Trophoblast cell (in vitro differentiated cells and primary cell): ENCODE results near the gene PARP6. TPM values are rescaled to one million over a fixed set of nuclear protein-coding genes. Genes with fewer than 3 reads are reported as not detected.

ENCODE experiments used
- DNase-seq, 2 donors: peaks; one replicate each; pipeline ENCODE4 v3.0.0-alpha.2; 2016
- H2AFZ ChIP-seq: 2 replicates; pipeline ENCODE4 v1.6.1; 2013; ENCODE audit warnings: low read length, moderate library complexity, mild to moderate bottlenecking; ENCODE audit not compliant: insufficient read depth, poor library complexity
- H2AK5ac ChIP-seq: 2 replicates; pipeline ENCODE4 v1.6.1; 2013; ENCODE audit warnings: mild to moderate bottlenecking, low read length
- H2BK120ac ChIP-seq: 2 replicates; pipeline ENCODE4 v1.6.1; 2013; ENCODE audit warnings: low read length, mild to moderate bottlenecking, moderate library complexity; ENCODE audit not compliant: insufficient read depth, poor library complexity
- H2BK12ac ChIP-seq: 2 replicates; pipeline ENCODE4 v1.6.1; 2013; ENCODE audit warnings: mild to moderate bottlenecking, low read length, moderate library complexity
- H2BK5ac ChIP-seq: 2 replicates; pipeline ENCODE4 v1.6.1; 2013; ENCODE audit warnings: low read length, low read depth, moderate library complexity, mild to moderate bottlenecking; ENCODE audit not compliant: poor library complexity
- H3K14ac ChIP-seq: 2 replicates; pipeline ENCODE4 v1.6.1; 2013; ENCODE audit warnings: mild to moderate bottlenecking, low read length
- H3K18ac ChIP-seq: 2 replicates; pipeline ENCODE4 v1.6.1; 2013; ENCODE audit warnings: mild to moderate bottlenecking, low read length
- H3K23ac ChIP-seq: 2 replicates; pipeline ENCODE4 v1.6.1; 2013; ENCODE audit warnings: low read length
- H3K27ac ChIP-seq: 2 replicates; pipeline ENCODE4 v1.5.1; 2013; ENCODE audit warnings: low read depth, mild to moderate bottlenecking, inconsistent platforms, low read length, moderate library complexity
- H3K27me3 ChIP-seq: 2 replicates; pipeline ENCODE4 v1.6.1; 2013; ENCODE audit warnings: inconsistent platforms, mild to moderate bottlenecking, low read length, moderate library complexity; ENCODE audit not compliant: insufficient read depth
- H3K36me3 ChIP-seq, 2 experiments: 1 replicate in 1 of 2; 2 replicates in 1 of 2; pipeline ENCODE4 v1.6.1; 2013; ENCODE audit warnings: low read length in 2 of 2, mild to moderate bottlenecking in 2 of 2, moderate library complexity in 1 of 2; ENCODE audit not compliant: insufficient read depth in 2 of 2, control insufficient read depth in 1 of 2
- H3K4ac ChIP-seq: 2 replicates; pipeline ENCODE4 v1.6.1; 2013; ENCODE audit warnings: low read depth, mild to moderate bottlenecking, low read length, moderate library complexity
- H3K4me1 ChIP-seq, 2 experiments: 1 replicate in 1 of 2; 2 replicates in 1 of 2; pipeline ENCODE4 v1.6.1; 2013; ENCODE audit warnings: low read length in 2 of 2, mild to moderate bottlenecking in 2 of 2, moderate library complexity in 1 of 2; ENCODE audit not compliant: insufficient read depth in 2 of 2, control insufficient read depth in 1 of 2
- H3K4me2 ChIP-seq: 2 replicates; pipeline ENCODE4 v1.6.1; 2013; ENCODE audit warnings: inconsistent platforms, mild to moderate bottlenecking, low read length, moderate library complexity
- H3K4me3 ChIP-seq: 2 replicates; pipeline ENCODE4 v1.5.1; 2013; ENCODE audit warnings: mild to moderate bottlenecking, low read depth, low read length, inconsistent platforms
- H3K79me1 ChIP-seq: one replicate; pipeline ENCODE4 v1.6.1; 2013; ENCODE audit warnings: low read length
- H3K79me2 ChIP-seq: 2 replicates; pipeline ENCODE4 v1.6.1; 2013; ENCODE audit warnings: low read length, mild to moderate bottlenecking; ENCODE audit not compliant: control insufficient read depth, insufficient read depth, poor library complexity
- H3K9ac ChIP-seq: 2 replicates; pipeline ENCODE4 v1.6.1; 2013; ENCODE audit warnings: mild to moderate bottlenecking, low read length
- H3K9me3 ChIP-seq: 2 replicates; pipeline ENCODE4 v1.6.1; 2013; ENCODE audit warnings: low read depth, mild to moderate bottlenecking, control low read depth, inconsistent platforms, low read length; ENCODE audit not compliant: insufficient read depth
- H4K12ac ChIP-seq: 2 replicates; pipeline ENCODE4 v1.6.1; 2013; ENCODE audit warnings: low read depth, mild to moderate bottlenecking, low read length, moderate library complexity
- H4K8ac ChIP-seq: 2 replicates; pipeline ENCODE4 v1.6.1; 2013; ENCODE audit warnings: low read depth, mild to moderate bottlenecking, low read length, moderate library complexity
- H4K91ac ChIP-seq: one replicate; pipeline ENCODE4 v1.6.1; 2013; ENCODE audit warnings: low read depth, mild to moderate bottlenecking, low read length, moderate library complexity
- WGBS: extraction: QIAGEN DNeasy Blood & Tissue Kit; methylation state at CpG from one replicate; pipeline ENCODE4 v1.1.7; 2013; ENCODE audit warnings: missing lambda C conversion rate; ENCODE audit not compliant: insufficient read length, insufficient coverage; ENCODE audit errors: extremely low coverage; 5-methylcytosine and 5-hydroxymethylcytosine counted together
- polyA plus RNA-seq: library from polyadenylated mRNA; stranded (reverse); fragments of 200-250 nt; gene quantifications from 2 replicates; pipeline ENCODE4 v1.2.3, GENCODE V29; 2013

Gene PARP6
- polyA plus RNA-seq = 38.4 and 42.8 TPM in 2 replicates

GRCh38 chr15:72272213-72272996 is at the start of gene PARP6:
Gene PARP6, minus strand, starts transcription at chr15:72272554. Its CDS starts 5,077 bp downstream, at chr15:72267477.
- Histone ChIP-seq H3K4me3 (peak within 1 kb of the TSS; percentile 90), H4K8ac (peak within 1 kb of the TSS; percentile 90), H3K14ac (peak within 1 kb of the TSS; percentile 89), H3K9ac (peak within 1 kb of the TSS; percentile 91), H2BK12ac (no peak within 1 kb of the TSS), H3K36me3 (peaks cover 4 to 5% of the 10 kb centered on the region in 2 experiments), H4K12ac (peak within 1 kb of the TSS; percentile 71), H3K18ac (peak within 1 kb of the TSS; percentile 93), H2BK120ac (peak within 1 kb of the TSS; percentile 44), H3K79me2 (peaks cover 5% of the 10 kb centered on the region), H3K23ac (no peak within 1 kb of the TSS), H3K79me1 (peaks cover 5% of the 10 kb centered on the region), H3K27ac (peak within 1 kb of the TSS; percentile 40), H2BK5ac (peak within 1 kb of the TSS; percentile 18), H3K9me3 (peaks cover under 1% of the 10 kb centered on the region), H4K91ac (peak within 1 kb of the TSS; percentile 93), H3K4ac (peak within 1 kb of the TSS; percentile 82), H3K4me2 (peak within 1 kb of the TSS; percentile 77), H3K4me1 (no peaks in the 10 kb centered on the region), H2AFZ (peak within 1 kb of the TSS; percentile 77), H2AK5ac (peak within 1 kb of the TSS; percentile 61), H3K27me3 (no peaks in the 10 kb centered on the region)
- DNase-seq = peak; percentile 93 to 96
- WGBS = no CpG with 5 or more reads among the region's 82 CpGs

- H3K4me2 ChIP-seq = peak within 1 kb of the TSS; percentile 73
- H2BK5ac ChIP-seq = no peak within 1 kb of the TSS
- H3K18ac ChIP-seq = no peak within 1 kb of the TSS
- H3K9me3 ChIP-seq = peaks cover 3% of the 10 kb centered on the region
- H3K14ac ChIP-seq = no peak within 1 kb of the TSS
- no CpG with 5 or more reads among the region's 58 CpGs for WGBS
- H3K23ac ChIP-seq = no peak within 1 kb of the TSS
- H3K27me3 ChIP-seq = no peaks in the 10 kb centered on the region
- H4K8ac ChIP-seq = no peak within 1 kb of the TSS
- no peaks in the 10 kb centered on the region for H3K79me1 ChIP-seq
- peak within 1 kb of the TSS; percentile 67 for H3K4me3 ChIP-seq
- no peak within 1 kb of the TSS for H4K12ac ChIP-seq
- H2AFZ ChIP-seq = peak within 1 kb of the TSS; percentile 42
- H2BK12ac ChIP-seq = no peak within 1 kb of the TSS
- H3K9ac ChIP-seq = no peak within 1 kb of the TSS
- H3K4me1 ChIP-seq = peaks cover 7 to 8% of the 10 kb centered on the region in 2 experiments
- H3K36me3 ChIP-seq = no peaks in the 10 kb centered on the region
- no peak within 1 kb of the TSS for H4K91ac ChIP-seq
- H3K79me2 ChIP-seq = no peaks in the 10 kb centered on the region
- DNase-seq = peak; percentile 47 to 72
- H2BK120ac ChIP-seq = no peak within 1 kb of the TSS
- H3K27ac ChIP-seq = no peak within 1 kb of the TSS
- no peak within 1 kb of the TSS for H2AK5ac ChIP-seq
- no peak within 1 kb of the TSS for H3K4ac ChIP-seq
These were observed 47.8 kb upstream of the PARP6 start, which contains the start of gene CELF6 for GRCh38 chr15:72319985-72320671. Gene CELF6, minus strand, starts transcription at chr15:72320157. Its CDS starts 283 bp downstream, at chr15:72319874.

GRCh38 chr15:72319360-72319984 is 47.1 kb upstream of the PARP6 start:
- Histone ChIP-seq H4K12ac (no peak overlapping the region), H4K8ac (no peak overlapping the region), H2BK12ac (no peak overlapping the region), H3K14ac (no peak overlapping the region), H3K4me1 (peaks cover 7 to 8% of the 10 kb centered on the region in 2 experiments), H3K79me2 (no peaks in the 10 kb centered on the region), H3K27ac (no peak overlapping the region), H3K9ac (no peak overlapping the region), H3K27me3 (no peaks in the 10 kb centered on the region), H4K91ac (no peak overlapping the region), H3K36me3 (no peaks in the 10 kb centered on the region), H3K4me2 (peak overlapping the region; percentile 50), H3K23ac (no peak overlapping the region), H2BK120ac (no peak overlapping the region), H2BK5ac (no peak overlapping the region), H3K4ac (no peak overlapping the region), H2AK5ac (no peak overlapping the region), H2AFZ (no peak overlapping the region), H3K4me3 (peak overlapping the region; percentile 27), H3K9me3 (peaks cover 3% of the 10 kb centered on the region), H3K18ac (no peak overlapping the region), H3K79me1 (no peaks in the 10 kb centered on the region)
- WGBS = no CpG with 5 or more reads among the region's 48 CpGs
- DNase-seq = peak; percentile 68 to 86

- no peaks in the 10 kb centered on the region for H3K36me3 ChIP-seq
- H3K9me3 ChIP-seq = peaks cover 3% of the 10 kb centered on the region
- H3K4me2 ChIP-seq = no peak overlapping the region
- no peak overlapping the region for H3K23ac ChIP-seq
- no peak overlapping the region for H2AK5ac ChIP-seq
- H4K8ac ChIP-seq = no peak overlapping the region
- no peaks in the 10 kb centered on the region for H3K27me3 ChIP-seq
- no peak overlapping the region for H3K18ac ChIP-seq
- no peak overlapping the region for H2BK120ac ChIP-seq
- H4K12ac ChIP-seq = no peak overlapping the region
- no peak overlapping the region for H3K4ac ChIP-seq
- no peaks in the 10 kb centered on the region for H3K79me1 ChIP-seq
- no peak overlapping the region for H3K14ac ChIP-seq
- H3K27ac ChIP-seq = no peak overlapping the region
- no peak overlapping the region for H2BK12ac ChIP-seq
- no peak for DNase-seq
- no peak overlapping the region for H3K4me3 ChIP-seq
- no peaks in the 10 kb centered on the region for H3K79me2 ChIP-seq
- H3K9ac ChIP-seq = no peak overlapping the region
- H2BK5ac ChIP-seq = no peak overlapping the region
- no peak overlapping the region for H4K91ac ChIP-seq
- H3K4me1 ChIP-seq = peaks cover 7 to 8% of the 10 kb centered on the region in 2 experiments
- no CpG with 5 or more reads among the region's 2 CpGs for WGBS
- H2AFZ ChIP-seq = no peak overlapping the region
These were observed 46.1 kb upstream of the PARP6 start for GRCh38 chr15:72318408-72318942.
